SH-SY5Y (cell line): Measurements from ENCODE around the gene SLC2A1.

ENCODE experiments used
- GATA2 ChIP-seq: IDR thresholded peaks from 2 replicates; pipeline ENCODE4 v1.6.1; 2011; ENCODE audit warnings: mild to moderate bottlenecking, low read depth, low read length
- GATA3 ChIP-seq: IDR thresholded peaks from 2 replicates; pipeline ENCODE4 v1.6.1; 2011; ENCODE audit warnings: low read depth, mild to moderate bottlenecking, low read length, moderate library complexity

GRCh38 chr1:42926235-42926878 lies 32.3 kb downstream of the SLC2A1 start:
- TF ChIP-seq GATA2: no peak
- TF ChIP-seq GATA3: no peak
